Karpas-422 (cell line): ENCODE results near the gene OXT. TPM values are rescaled to one million over a fixed set of nuclear protein-coding genes. Genes with fewer than 3 reads are reported as not detected.
"Not testable (repeated sequence)": the region's sequence is repeated elsewhere in the genome, so short reads cannot be mapped to it uniquely, and the experiment has no call there.

Experiments
- DNase-seq: peaks from one replicate; pipeline ENCODE4 v3.0.0-alpha.2; 2015
- H2AFZ ChIP-seq: fragments of 200-600 bp; sonication (generic); 2 replicates; pipeline ENCODE4 v1.6.1; 2014; ENCODE audit warnings: antibody characterized with exemption, low read length, mixed read lengths
- H3K27ac ChIP-seq: fragments of 200-600 bp; sonication (generic); 2 replicates; pipeline ENCODE4 v1.5.1; 2014; ENCODE audit warnings: mild to moderate bottlenecking, low read length, moderate library complexity
- H3K27me3 ChIP-seq: fragments of 200-600 bp; sonication (generic); 2 replicates; pipeline ENCODE4 v1.6.1; 2014; ENCODE audit warnings: low read length, mixed read lengths
- H3K36me3 ChIP-seq: fragments of 200-600 bp; sonication (generic); 2 replicates; pipeline ENCODE4 v1.6.1; 2014; ENCODE audit warnings: low read length, mixed read lengths; ENCODE audit not compliant: insufficient read depth
- H3K4me1 ChIP-seq: fragments of 200-600 bp; sonication (generic); 2 replicates; pipeline ENCODE4 v1.6.1; 2014; ENCODE audit warnings: mild to moderate bottlenecking, low read length, mixed read lengths
- H3K4me2 ChIP-seq: fragments of 200-600 bp; sonication (generic); 2 replicates; pipeline ENCODE4 v1.6.1; 2014; ENCODE audit warnings: low read length, low read depth, mild to moderate bottlenecking; ENCODE audit not compliant: poor library complexity, severe bottlenecking
- H3K4me3 ChIP-seq: fragments of 200-600 bp; sonication (generic); 2 replicates; pipeline ENCODE4 v1.5.1; 2014; ENCODE audit warnings: mild to moderate bottlenecking, antibody characterized with exemption, low read length, mixed read lengths
- H3K79me2 ChIP-seq: fragments of 200-600 bp; sonication (generic); 2 replicates; pipeline ENCODE4 v1.6.1; 2014; ENCODE audit warnings: mild to moderate bottlenecking, low read length, mixed read lengths
- H3K9ac ChIP-seq: fragments of 200-600 bp; sonication (generic); 2 replicates; pipeline ENCODE4 v1.6.0; 2014; ENCODE audit warnings: low read length
- H3K9me2 ChIP-seq: fragments of 200-600 bp; sonication (generic), shearing (Covaris generic); replicated peaks from 2 replicates; pipeline ENCODE4 v1.6.0; 2014; ENCODE audit warnings: mild to moderate bottlenecking, low read length, moderate library complexity; ENCODE audit not compliant: insufficient read depth
- H3K9me3 ChIP-seq: fragments of 300-700, 200-600 bp; sonication (generic); 2 replicates; pipeline ENCODE4 v1.6.1; 2014; ENCODE audit warnings: low read length, mixed read lengths
- H4K20me1 ChIP-seq: fragments of 200-600 bp; sonication (generic); 2 replicates; pipeline ENCODE4 v1.6.1; 2014; ENCODE audit warnings: mild to moderate bottlenecking, antibody characterized with exemption, low read length, low read depth; ENCODE audit not compliant: insufficient read depth
- total RNA-seq: library from RNA; depleted of rRNA; stranded (reverse); fragments of >200 nt; shearing (Covaris generic); gene quantifications from 2 replicates; pipeline ENCODE4 v1.2.3, GENCODE V29; 2014; ENCODE audit warnings: low replicate concordance

OXT gene
- total RNA-seq, 1 experiment from 2014 or later = not detected

DNA sequence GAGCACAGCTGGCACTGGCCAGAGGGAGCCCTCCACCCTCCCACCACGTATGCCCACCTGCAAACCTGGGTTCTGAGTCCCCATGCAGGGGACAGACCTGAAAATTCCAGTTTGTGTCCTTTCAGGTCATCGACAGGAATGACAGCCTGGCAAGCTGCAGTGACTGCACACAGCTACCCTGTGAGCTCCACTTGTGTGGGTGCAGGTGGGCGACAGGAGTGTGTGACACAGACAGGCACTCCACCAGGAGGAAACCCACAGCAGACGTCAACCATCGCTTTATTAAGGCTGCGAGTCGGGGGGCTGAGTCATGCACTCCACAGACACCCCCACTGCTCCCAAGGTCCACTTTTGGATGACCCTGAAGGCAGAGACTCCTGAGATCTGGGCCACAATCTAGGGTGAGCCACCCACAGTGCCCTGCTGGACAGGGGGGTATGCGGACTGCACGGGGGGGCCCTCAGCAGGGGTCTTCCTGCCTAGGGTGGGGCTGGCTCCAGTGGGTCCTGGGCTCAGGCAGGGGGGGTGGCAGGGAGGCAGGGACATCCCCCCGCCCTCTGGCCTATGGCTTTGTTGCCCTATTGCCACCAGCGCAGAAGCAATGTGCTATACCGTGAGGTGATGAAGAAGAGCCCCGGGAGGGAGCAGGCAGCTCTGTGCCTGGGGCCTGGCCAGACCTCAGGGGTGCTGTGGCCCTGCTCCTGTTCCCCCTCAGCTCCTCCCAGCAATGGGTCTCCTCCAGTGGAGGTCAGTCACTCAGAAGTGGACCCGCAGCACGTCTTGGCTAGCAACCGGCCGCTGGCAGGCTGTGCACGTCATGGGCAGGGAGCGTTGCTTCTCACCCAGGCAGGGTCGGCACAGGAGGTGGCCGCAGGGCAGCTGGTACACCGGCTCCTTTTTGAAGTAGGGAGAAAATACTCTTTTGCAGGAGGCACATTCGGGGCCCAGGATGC is 38.2 kb downstream of the OXT start:
- no peaks in the 10 kb centered on the region for H3K9me3 ChIP-seq
- H3K79me2 ChIP-seq = no peaks in the 10 kb centered on the region
- no peaks in the 10 kb centered on the region for H3K36me3 ChIP-seq
- H3K4me3 ChIP-seq = no peak overlapping the region
- H3K27me3 ChIP-seq = no peaks in the 10 kb centered on the region
- no peaks in the 10 kb centered on the region for H3K4me1 ChIP-seq
- no peak overlapping the region for H3K27ac ChIP-seq
- no peaks in the 10 kb centered on the region for H3K9me2 ChIP-seq
- no peak for DNase-seq
- H4K20me1 ChIP-seq = no peaks in the 10 kb centered on the region
- H2AFZ ChIP-seq = no peak overlapping the region
- H3K9ac ChIP-seq = no peak overlapping the region
- H3K4me2 ChIP-seq = no peak overlapping the region

GRCh38 chr20:3111507-3111906 is 40.1 kb downstream of the OXT start:
- Histone ChIP-seq H3K4me3 (no peak overlapping the region), H3K27me3 (no peaks in the 10 kb centered on the region), H3K79me2 (no peaks in the 10 kb centered on the region), H3K9me2 (no peaks in the 10 kb centered on the region), H3K27ac (no peak overlapping the region), H2AFZ (no peak overlapping the region), H4K20me1 (no peaks in the 10 kb centered on the region), H3K9me3 (no peaks in the 10 kb centered on the region), H3K9ac (no peak overlapping the region), H3K4me1 (no peaks in the 10 kb centered on the region), H3K36me3 (no peaks in the 10 kb centered on the region), H3K4me2 (no peak overlapping the region)
- no peak for DNase-seq

GRCh38 chr20:3111995-3112394 is 40.6 kb downstream of the OXT start:
- H3K9ac ChIP-seq = no peak overlapping the region
- H2AFZ ChIP-seq = no peak overlapping the region
- H3K27me3 ChIP-seq = no peaks in the 10 kb centered on the region
- H3K4me3 ChIP-seq = no peak overlapping the region
- DNase-seq = no peak
- H3K9me3 ChIP-seq = no peaks in the 10 kb centered on the region
- no peaks in the 10 kb centered on the region for H3K79me2 ChIP-seq
- H4K20me1 ChIP-seq = no peaks in the 10 kb centered on the region
- no peak overlapping the region for H3K27ac ChIP-seq
- no peak overlapping the region for H3K4me2 ChIP-seq
- no peaks in the 10 kb centered on the region for H3K4me1 ChIP-seq
- no peaks in the 10 kb centered on the region for H3K9me2 ChIP-seq
- H3K36me3 ChIP-seq = no peaks in the 10 kb centered on the region

- H3K4me2 ChIP-seq = no peak overlapping the region
- DNase-seq = peak; percentile 81
- H3K9ac ChIP-seq = no peak overlapping the region
- H3K9me3 ChIP-seq = no peaks in the 10 kb centered on the region
- H2AFZ ChIP-seq = no peak overlapping the region
- H3K27me3 ChIP-seq = no peaks in the 10 kb centered on the region
- H3K9me2 ChIP-seq = no peaks in the 10 kb centered on the region
- H3K4me1 ChIP-seq = no peaks in the 10 kb centered on the region
- H3K27ac ChIP-seq = no peak overlapping the region
- no peaks in the 10 kb centered on the region for H3K36me3 ChIP-seq
- no peaks in the 10 kb centered on the region for H4K20me1 ChIP-seq
- no peak overlapping the region for H3K4me3 ChIP-seq
- H3K79me2 ChIP-seq = no peaks in the 10 kb centered on the region
Observed at GRCh38 chr20:3115190-3116107, 44.0 kb downstream of the OXT start.

DNA sequence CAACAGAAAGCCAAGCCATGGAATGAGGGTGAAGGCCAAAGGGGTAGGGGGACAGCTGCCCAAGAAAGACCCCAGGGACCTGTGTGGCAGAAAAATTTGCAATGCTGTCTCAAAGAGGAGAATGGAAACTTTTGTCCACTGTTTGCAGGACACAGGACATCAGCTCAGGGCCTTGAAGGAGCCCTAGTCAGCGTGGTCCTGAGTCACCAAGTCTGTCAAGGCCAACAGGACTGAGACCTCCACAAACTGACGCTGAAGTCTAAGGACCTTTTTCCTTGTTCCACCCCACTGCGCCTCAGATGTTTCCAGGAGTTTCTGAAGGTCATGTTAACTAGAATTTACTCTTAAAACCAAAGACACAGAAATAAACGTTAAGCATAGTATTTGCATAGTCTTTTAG is 44.9 kb downstream of the OXT start:
- H3K36me3 ChIP-seq = no peaks in the 10 kb centered on the region

GRCh38 chr20:3117839-3118379 is 46.5 kb downstream of the OXT start:
- DNase-seq = peak; percentile 68
- H3K9ac ChIP-seq, H3K36me3 ChIP-seq, H4K20me1 ChIP-seq, H2AFZ ChIP-seq, H3K9me3 ChIP-seq, H3K27me3 ChIP-seq, H3K4me1 ChIP-seq, H3K9me2 ChIP-seq, H3K79me2 ChIP-seq, H3K4me3 ChIP-seq, H3K27ac ChIP-seq, H3K4me2 ChIP-seq: not testable (repeated sequence)

More for the DNA sequence above, 44.9 kb downstream of the OXT start:
- Histone ChIP-seq H3K27ac (no peak overlapping the region), H4K20me1 (no peaks in the 10 kb centered on the region), H3K9me2 (no peaks in the 10 kb centered on the region), H3K4me1 (no peaks in the 10 kb centered on the region), H3K4me2 (no peak overlapping the region), H3K27me3 (no peaks in the 10 kb centered on the region), H3K9ac (no peak overlapping the region), H3K79me2 (no peaks in the 10 kb centered on the region), H2AFZ (no peak overlapping the region), H3K4me3 (no peak overlapping the region), H3K9me3 (no peaks in the 10 kb centered on the region)
- no peak for DNase-seq

DNA sequence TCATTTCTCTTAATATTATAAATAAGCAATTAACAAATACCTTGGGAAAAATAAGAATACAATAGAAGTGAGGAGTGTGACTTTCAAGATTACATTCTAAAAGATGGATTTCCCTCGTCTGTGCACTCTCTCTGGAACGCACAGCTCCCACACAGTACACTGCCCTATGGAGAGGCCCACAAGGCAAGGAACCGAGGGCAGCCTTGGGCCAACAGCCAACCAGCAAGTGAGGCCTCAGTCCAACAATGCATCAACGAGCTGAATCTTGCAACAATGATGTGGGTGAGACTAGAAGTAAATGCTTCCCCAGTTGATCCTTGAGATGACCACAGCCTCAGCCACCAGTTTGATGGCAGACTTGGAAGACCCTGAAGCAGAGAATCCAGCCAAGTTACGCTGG is 47.6 kb downstream of the OXT start:
- Histone ChIP-seq H3K36me3 (peaks cover 3% of the 10 kb centered on the region), H3K4me1 (no peaks in the 10 kb centered on the region), H3K9me2 (no peaks in the 10 kb centered on the region), H3K4me3 (no peak overlapping the region), H4K20me1 (no peaks in the 10 kb centered on the region), H3K79me2 (no peaks in the 10 kb centered on the region), H3K27ac (no peak overlapping the region), H3K27me3 (no peaks in the 10 kb centered on the region), H3K9me3 (no peaks in the 10 kb centered on the region), H3K4me2 (no peak overlapping the region), H3K9ac (no peak overlapping the region), H2AFZ (no peak overlapping the region)
- no peak for DNase-seq
